Bronchial epithelial cell (primary cell): ENCODE data around the gene SPRYD3. TPM values are rescaled to one million over a fixed set of nuclear protein-coding genes. Genes with fewer than 3 reads are reported as not detected.
"Not testable (repeated sequence)": the region's sequence is repeated elsewhere in the genome, so short reads cannot be mapped to it uniquely, and the experiment has no call there.

ENCODE experiments used
- DNase-seq: peaks from one replicate; pipeline ENCODE4 v3.0.0-alpha.2; 2010; ENCODE audit warnings: low read depth
- FAIRE-seq: peaks from 2 replicates; lab custom pipeline; 2011; peaks lifted over from hg19 to GRCh38; lab: Jason Lieb, UNC
- H3K27me3 ChIP-seq: 2 replicates; pipeline ENCODE4 v1.5.1; 2011; ENCODE audit warnings: low read length; ENCODE audit not compliant: control insufficient read depth, insufficient read depth
- H3K36me3 ChIP-seq: 2 replicates; pipeline ENCODE4 v1.5.1; 2011; ENCODE audit warnings: low read length; ENCODE audit not compliant: control insufficient read depth, insufficient read depth
- H3K4me3 ChIP-seq: 2 replicates; pipeline ENCODE4 v1.5.1; 2011; ENCODE audit warnings: mild to moderate bottlenecking, low read depth, low read length, control low read depth
- total RNA-seq: library from RNA; depleted of rRNA; stranded (reverse); fragments of >200 nt; gene quantifications from 2 replicates; pipeline ENCODE4 v1.2.1, GENCODE V29; 2014
- TF ChIP-seq, protein P1 (sequence below): IDR thresholded peaks from 2 replicates; pipeline ENCODE4 v1.5.1; 2011; ENCODE audit warnings: mild to moderate bottlenecking, moderate library complexity, low read length, control low read depth, inconsistent platforms; ENCODE audit not compliant: insufficient read depth, severe bottlenecking

The SPRYD3 gene
- total RNA-seq, 1 donor from 2014 or later: 18.7 TPM

GRCh38 chr12:53034459-53034858 lies 44.7 kb downstream of the SPRYD3 start:
- Histone ChIP-seq H3K27me3 (no peaks in the 10 kb centered on the region), H3K4me3 (no peak overlapping the region), H3K36me3 (peaks cover 19% of the 10 kb centered on the region)
- FAIRE-seq (no peak), DNase-seq (no peak)
- TF ChIP-seq, protein P1, sequence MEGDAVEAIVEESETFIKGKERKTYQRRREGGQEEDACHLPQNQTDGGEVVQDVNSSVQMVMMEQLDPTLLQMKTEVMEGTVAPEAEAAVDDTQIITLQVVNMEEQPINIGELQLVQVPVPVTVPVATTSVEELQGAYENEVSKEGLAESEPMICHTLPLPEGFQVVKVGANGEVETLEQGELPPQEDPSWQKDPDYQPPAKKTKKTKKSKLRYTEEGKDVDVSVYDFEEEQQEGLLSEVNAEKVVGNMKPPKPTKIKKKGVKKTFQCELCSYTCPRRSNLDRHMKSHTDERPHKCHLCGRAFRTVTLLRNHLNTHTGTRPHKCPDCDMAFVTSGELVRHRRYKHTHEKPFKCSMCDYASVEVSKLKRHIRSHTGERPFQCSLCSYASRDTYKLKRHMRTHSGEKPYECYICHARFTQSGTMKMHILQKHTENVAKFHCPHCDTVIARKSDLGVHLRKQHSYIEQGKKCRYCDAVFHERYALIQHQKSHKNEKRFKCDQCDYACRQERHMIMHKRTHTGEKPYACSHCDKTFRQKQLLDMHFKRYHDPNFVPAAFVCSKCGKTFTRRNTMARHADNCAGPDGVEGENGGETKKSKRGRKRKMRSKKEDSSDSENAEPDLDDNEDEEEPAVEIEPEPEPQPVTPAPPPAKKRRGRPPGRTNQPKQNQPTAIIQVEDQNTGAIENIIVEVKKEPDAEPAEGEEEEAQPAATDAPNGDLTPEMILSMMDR: no peak

DNA sequence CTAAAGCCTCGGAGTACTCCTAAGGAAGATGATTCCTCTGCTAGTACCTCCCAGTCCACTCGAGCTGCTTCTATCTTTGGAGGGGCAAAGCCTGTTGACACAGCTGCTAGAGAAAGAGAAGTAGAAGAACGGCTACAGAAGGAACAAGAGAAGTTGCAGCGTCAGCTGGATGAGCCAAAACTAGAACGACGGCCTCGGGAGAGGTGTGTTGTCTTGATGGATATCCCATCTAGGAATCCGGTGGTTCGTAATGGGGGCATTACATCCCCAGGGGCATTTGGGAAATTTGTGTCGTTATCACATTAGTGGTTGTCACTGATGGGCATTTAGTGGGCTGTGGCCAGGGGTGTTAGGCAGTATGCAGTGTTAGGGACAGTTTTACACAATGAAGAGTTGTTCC lies 45.4 kb downstream of the SPRYD3 start:
- H3K36me3 ChIP-seq: peaks cover 15% of the 10 kb centered on the region
- FAIRE-seq, H3K27me3 ChIP-seq, H3K4me3 ChIP-seq, DNase-seq: not testable (repeated sequence)

DNA sequence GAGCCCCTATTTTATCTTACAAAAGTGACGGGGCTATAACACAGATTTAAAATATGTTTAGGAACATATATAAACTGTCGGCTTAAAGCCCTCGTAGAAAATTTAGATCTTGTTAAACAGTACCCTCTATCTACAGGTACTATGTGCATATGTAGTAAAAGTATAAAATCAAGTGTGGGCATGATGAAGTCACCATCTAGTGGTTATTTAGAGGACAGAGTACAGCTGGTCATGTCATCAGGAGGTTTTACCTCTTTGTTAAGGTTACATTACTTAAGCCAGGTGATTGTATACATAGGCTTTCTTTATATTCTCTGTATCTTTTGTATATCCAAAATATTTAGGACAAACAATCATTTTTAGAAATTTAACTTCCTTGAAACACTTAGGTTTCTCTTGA lies 47.6 kb downstream of the SPRYD3 start:
- Histone ChIP-seq H3K27me3 (no peaks in the 10 kb centered on the region), H3K36me3 (peaks cover 18% of the 10 kb centered on the region), H3K4me3 (no peak overlapping the region)
- no peak for DNase-seq
- no peak for FAIRE-seq
- TF ChIP-seq, protein P1: no peak

DNA sequence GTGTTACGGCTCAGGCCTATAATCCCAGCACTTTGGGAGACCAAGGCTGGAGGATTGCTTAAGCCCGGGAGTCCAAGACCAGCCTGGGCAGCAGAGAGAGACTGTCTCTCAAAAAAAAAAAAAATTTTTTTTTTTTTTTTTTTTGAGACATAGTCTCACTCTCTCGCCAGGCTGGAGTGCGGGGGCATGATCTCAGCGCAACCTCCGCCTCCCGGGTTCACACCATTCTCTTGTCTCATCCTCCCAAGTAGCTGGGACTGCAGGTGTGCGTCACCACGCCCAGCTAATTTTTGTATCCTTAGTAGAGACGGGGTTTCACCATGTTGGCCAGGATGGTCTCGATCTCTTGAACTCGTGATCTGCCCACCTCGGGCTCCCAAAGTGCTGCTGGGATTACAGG lies 52.2 kb downstream of the SPRYD3 start:
- DNase-seq, FAIRE-seq, H3K4me3 ChIP-seq, H3K27me3 ChIP-seq: not testable (repeated sequence)
- peaks cover 21% of the 10 kb centered on the region for H3K36me3 ChIP-seq

- H3K27me3 ChIP-seq: no peaks in the 10 kb centered on the region
- FAIRE-seq (no peak), DNase-seq (no peak)
- no peak overlapping the region for H3K4me3 ChIP-seq
- H3K36me3 ChIP-seq: peaks cover 23% of the 10 kb centered on the region
- TF ChIP-seq, protein P1: no peak
Observed at GRCh38 chr12:53025250-53025649, 53.9 kb downstream of the SPRYD3 start.

DNA sequence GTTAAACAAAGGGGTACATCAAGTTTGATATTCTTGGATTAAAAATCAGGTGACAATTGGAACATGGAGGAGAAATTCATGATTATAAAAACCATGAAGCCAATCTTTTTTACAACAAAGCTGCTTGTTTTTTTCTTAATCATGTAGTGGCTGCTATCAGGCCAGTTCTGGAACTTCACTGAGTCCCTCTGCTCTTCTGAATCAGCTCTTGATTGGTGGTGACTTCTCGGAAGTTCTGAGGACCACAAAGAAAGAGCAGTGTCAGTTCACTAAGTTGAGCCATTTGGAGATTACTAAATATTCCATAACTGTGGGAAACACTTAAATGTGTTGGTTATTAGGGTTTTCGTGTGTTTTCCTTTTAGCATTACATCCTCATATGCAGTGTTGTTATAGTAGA lies 64.5 kb downstream of the SPRYD3 start:
- no peak for FAIRE-seq
- DNase-seq: no peak
- Histone ChIP-seq H3K4me3 (no peak overlapping the region), H3K27me3 (no peaks in the 10 kb centered on the region), H3K36me3 (peaks cover 11% of the 10 kb centered on the region)
- TF ChIP-seq, protein P1: no peak

Other genes starting within 250 kb of the SPRYD3 start
- under 0.01 and 0.26 TPM in 2 replicates for gene KRT79, start 245.1 kb downstream of the SPRYD3 start, total RNA-seq
- gene KRT78, start 230.4 kb downstream of the SPRYD3 start, total RNA-seq: 5.3 and 17.0 TPM in 2 replicates
- 146 and 309 TPM in 2 replicates for gene KRT8, start 174.3 kb downstream of the SPRYD3 start, total RNA-seq
- gene KRT18, start 130.3 kb downstream of the SPRYD3 start, total RNA-seq: 387 and 526 TPM in 2 replicates
- 1,485 and 2,183 TPM in 2 replicates for gene EIF4B, start 72.9 kb downstream of the SPRYD3 start, total RNA-seq
- 1.3 and 1.8 TPM in 2 replicates for gene TNS2, start 29.3 kb downstream of the SPRYD3 start, total RNA-seq
- gene IGFBP6, start 18.3 kb upstream of the SPRYD3 start, total RNA-seq: 75.5 and 81.6 TPM in 2 replicates
- gene SOAT2, start 24.1 kb upstream of the SPRYD3 start, total RNA-seq: not detected in 2 replicates
- 15.2 and 16.6 TPM in 2 replicates for gene ZNF740, start 101.3 kb upstream of the SPRYD3 start, total RNA-seq
- gene CSAD, start 101.5 kb upstream of the SPRYD3 start, total RNA-seq: 6.6 and 11.1 TPM in 2 replicates
- gene ITGB7, start 127.9 kb upstream of the SPRYD3 start, total RNA-seq: 8.4 and 15.7 TPM in 2 replicates
- 24.7 and 74.6 TPM in 2 replicates for gene RARG, start 152.8 kb upstream of the SPRYD3 start, total RNA-seq
- 0.26 and 1.4 TPM in 2 replicates for gene ESPL1, start 188.9 kb upstream of the SPRYD3 start, total RNA-seq
- 341 and 429 TPM in 2 replicates for gene PFDN5, start 216.2 kb upstream of the SPRYD3 start, total RNA-seq
- gene MYG1, start 220.3 kb upstream of the SPRYD3 start, total RNA-seq: 24.3 and 29.7 TPM in 2 replicates
- 28.9 and 31.9 TPM in 2 replicates for gene AAAS, start 242.2 kb upstream of the SPRYD3 start, total RNA-seq